Activated CD8-positive, alpha-beta memory T cell treated with anti-CD3 and anti-CD28 coated beads, Interleukin-2, amount 10 ng/mL, durations not matched to agents 7 days and 5 days (primary cell): ENCODE measurements around the gene OTUB1. TPM values are rescaled to one million over a fixed set of nuclear protein-coding genes. Genes with fewer than 3 reads are reported as not detected.

Source experiments
- ATAC-seq: fragments of 150-1000 bp; cut with Tn5 transposase; one replicate; pipeline ENCODE4 v1.10.0; 2021; ENCODE audit warnings: moderate library complexity
- CTCF ChIA-PET: fragments of 350-600 bp; sonication (Branson Sonifier 250); formaldehyde crosslinking; loops from one replicate; lab custom pipeline; 2021; ENCODE audit warnings: antibody characterized with exemption; lab: Charles Lee
- DNase-seq: peaks from one replicate; pipeline ENCODE4 v3.0.0-alpha.2; 2020
- H3K27ac Mint-ChIP-seq: one replicate; pipeline ENCODE4 v1.8.0; 2021; ENCODE audit warnings: mild to moderate bottlenecking, mixed read lengths
- H3K27me3 Mint-ChIP-seq: one replicate; pipeline ENCODE4 v1.8.0; 2021; ENCODE audit warnings: mixed read lengths
- H3K36me3 Mint-ChIP-seq: one replicate; pipeline ENCODE4 v1.8.0; 2021; ENCODE audit warnings: mild to moderate bottlenecking, mixed read lengths
- H3K4me1 Mint-ChIP-seq: one replicate; pipeline ENCODE4 v1.8.0; 2021; ENCODE audit warnings: mixed read lengths
- H3K4me3 Mint-ChIP-seq: one replicate; pipeline ENCODE4 v1.8.0; 2021; ENCODE audit warnings: mild to moderate bottlenecking, moderate library complexity, mixed read lengths
- H3K9me3 Mint-ChIP-seq: one replicate; pipeline ENCODE4 v1.8.0; 2022; ENCODE audit warnings: low read depth, mixed read lengths
- total RNA-seq, 2 experiments: library from RNA; stranded (reverse); gene quantifications; one replicate each; pipeline ENCODE4 v1.2.3, GENCODE V29; 2021

Gene OTUB1
- total RNA-seq, 2 experiments from 2014 or later = 90.1 to 97.6 TPM

DNA sequence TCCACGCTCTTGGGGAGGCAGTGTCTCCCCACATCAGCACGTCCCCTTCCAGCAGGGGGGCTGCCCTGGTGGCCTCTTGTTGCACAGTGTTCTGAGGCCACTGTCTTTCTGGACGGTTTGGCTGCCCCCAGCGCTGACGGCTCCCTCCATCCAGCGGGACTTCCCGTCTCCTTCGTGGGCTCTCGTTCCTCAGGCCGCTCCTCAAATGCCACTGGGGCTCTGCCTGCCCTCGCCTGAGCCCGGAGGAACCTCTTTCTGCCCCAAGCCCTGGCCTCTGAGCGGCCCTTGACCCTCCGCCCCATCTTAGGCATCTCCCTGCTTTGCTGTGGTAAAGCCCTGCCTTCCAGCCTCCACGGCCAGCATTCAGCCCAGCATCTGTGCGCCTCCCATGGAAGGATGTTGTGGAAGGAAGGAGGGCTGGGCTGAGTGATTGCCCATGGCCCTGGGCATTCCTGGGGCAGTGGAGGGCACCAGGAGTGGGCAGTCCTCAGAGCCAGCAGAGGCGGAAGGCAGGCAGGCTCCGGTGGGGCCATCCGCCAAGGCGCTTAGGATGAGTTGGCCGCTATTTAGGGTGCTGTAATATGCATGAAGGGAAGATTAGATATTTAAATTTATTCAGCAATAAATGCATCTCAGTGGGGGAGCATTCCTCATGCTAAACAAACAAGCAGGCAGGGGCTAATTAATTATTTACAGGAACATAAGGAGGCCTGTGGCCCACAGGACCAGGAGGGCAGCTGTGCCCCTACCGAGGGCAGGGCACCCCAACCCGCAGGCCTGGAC is 17.8 kb downstream of the OTUB1 start:
- no peaks in the 10 kb centered on the region for H3K36me3 Mint-ChIP-seq
- no peak overlapping the region for H3K27ac Mint-ChIP-seq
- no peak overlapping the region for H3K4me3 Mint-ChIP-seq
- no peak for ATAC-seq
- H3K27me3 Mint-ChIP-seq = peaks cover 39% of the 10 kb centered on the region
- peaks cover 8% of the 10 kb centered on the region for H3K4me1 Mint-ChIP-seq
- H3K9me3 Mint-ChIP-seq = no peaks in the 10 kb centered on the region
- no peak for DNase-seq
- CTCF ChIA-PET = interaction anchor here (4.6 kb wide), 1 partner anchor 145 kb away, joined by 123 read pairs; no protein-coding TSS in a partner anchor

GRCh38 chr11:64004590-64004984 is 18.3 kb downstream of the OTUB1 start:
- H3K4me3 Mint-ChIP-seq = no peak overlapping the region
- CTCF ChIA-PET = no interaction called here
- H3K27me3 Mint-ChIP-seq = peaks cover 40% of the 10 kb centered on the region

GRCh38 chr11:64005691-64006090 is 19.5 kb downstream of the OTUB1 start:
- H3K27ac Mint-ChIP-seq = no peak overlapping the region
- CTCF ChIA-PET = no interaction called here
- peaks cover 39% of the 10 kb centered on the region for H3K27me3 Mint-ChIP-seq
- H3K36me3 Mint-ChIP-seq = no peaks in the 10 kb centered on the region
- peaks cover 5% of the 10 kb centered on the region for H3K4me1 Mint-ChIP-seq
- H3K9me3 Mint-ChIP-seq = peaks cover 6% of the 10 kb centered on the region
- ATAC-seq (no peak), DNase-seq (no peak)
- no peak overlapping the region for H3K4me3 Mint-ChIP-seq

More at GRCh38 chr11:64004590-64004984, 18.3 kb downstream of the OTUB1 start:
- H3K36me3 Mint-ChIP-seq = no peaks in the 10 kb centered on the region
- ATAC-seq = no peak
- H3K4me1 Mint-ChIP-seq = peaks cover 8% of the 10 kb centered on the region
- no peaks in the 10 kb centered on the region for H3K9me3 Mint-ChIP-seq
- H3K27ac Mint-ChIP-seq = no peak overlapping the region
- DNase-seq = no peak

GRCh38 chr11:64006398-64006797 is 20.2 kb downstream of the OTUB1 start:
- Mint-ChIP-seq H3K9me3 (peaks cover 8% of the 10 kb centered on the region), H3K36me3 (no peaks in the 10 kb centered on the region), H3K27ac (no peak overlapping the region), H3K27me3 (peaks cover 34% of the 10 kb centered on the region), H3K4me1 (peaks cover 5% of the 10 kb centered on the region), H3K4me3 (no peak overlapping the region)
- CTCF ChIA-PET = interaction anchor here (1.0 to 1.9 kb wide), 2 partner anchors 147 to 169 kb away, joined by 3 to 5 read pairs; no protein-coding TSS in a partner anchor
- ATAC-seq (no peak), DNase-seq (no peak)

DNA sequence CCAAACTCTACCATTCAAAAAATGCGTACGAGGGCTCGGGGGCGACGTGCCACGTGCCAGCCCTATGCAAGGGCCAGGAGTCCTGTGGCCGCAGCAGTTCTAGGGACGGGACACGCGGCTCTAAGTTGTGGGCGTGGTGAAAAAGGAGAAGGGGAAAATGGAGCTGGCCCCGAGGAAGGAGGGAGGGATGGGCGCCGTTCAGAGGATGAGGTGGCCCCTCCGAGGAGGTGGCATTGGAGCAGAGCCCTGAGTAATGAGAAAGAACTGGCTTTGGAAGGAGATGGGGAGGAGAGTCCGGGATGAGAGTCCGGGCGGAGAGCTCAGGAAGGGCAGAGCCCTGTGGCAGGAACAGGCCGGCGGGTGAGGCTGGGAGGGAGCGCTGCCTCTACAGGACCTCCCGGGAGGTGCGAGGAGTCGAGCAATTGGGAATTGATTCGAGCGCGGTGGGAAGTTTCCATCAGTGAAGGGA is 21.0 kb downstream of the OTUB1 start:
- Mint-ChIP-seq H3K9me3 (peaks cover 8% of the 10 kb centered on the region), H3K4me3 (no peak overlapping the region), H3K36me3 (no peaks in the 10 kb centered on the region), H3K27ac (no peak overlapping the region), H3K4me1 (peaks cover 5% of the 10 kb centered on the region), H3K27me3 (peaks cover 34% of the 10 kb centered on the region)
- no peak for ATAC-seq
- DNase-seq = no peak
- CTCF ChIA-PET = interaction anchor here (1.0 to 1.9 kb wide), 2 partner anchors 146 to 170 kb away, joined by 3 to 5 read pairs; no protein-coding TSS in a partner anchor

GRCh38 chr11:64007629-64008282 is 21.5 kb downstream of the OTUB1 start:
- Mint-ChIP-seq H3K9me3 (peaks cover 8% of the 10 kb centered on the region), H3K27me3 (peaks cover 34% of the 10 kb centered on the region), H3K36me3 (no peaks in the 10 kb centered on the region), H3K27ac (no peak overlapping the region), H3K4me1 (peaks cover 5% of the 10 kb centered on the region), H3K4me3 (no peak overlapping the region)
- DNase-seq (no peak), ATAC-seq (no peak)
- CTCF ChIA-PET = interaction anchor here (1.6 to 1.9 kb wide), 2 partner anchors 8 to 171 kb away, joined by 4 to 5 read pairs; no protein-coding TSS in a partner anchor

GRCh38 chr11:64008283-64008913 is 22.2 kb downstream of the OTUB1 start:
- CTCF ChIA-PET = interaction anchor here (1.6 kb wide), 1 partner anchor 8 kb away, joined by 4 read pairs; no protein-coding TSS in a partner anchor
- ATAC-seq (no peak), DNase-seq (no peak)

GRCh38 chr11:64008914-64009633 is 22.8 kb downstream of the OTUB1 start:
- ATAC-seq (no peak), DNase-seq (no peak)
- Mint-ChIP-seq H3K4me3 (no peak overlapping the region), H3K27me3 (peaks cover 34% of the 10 kb centered on the region), H3K4me1 (peaks cover 5% of the 10 kb centered on the region), H3K27ac (no peak overlapping the region), H3K9me3 (peaks cover 8% of the 10 kb centered on the region), H3K36me3 (no peaks in the 10 kb centered on the region)
- CTCF ChIA-PET = interaction anchor here (1.6 kb wide), 1 partner anchor 9 kb away, joined by 4 read pairs; no protein-coding TSS in a partner anchor

More at GRCh38 chr11:64008283-64008913, 22.2 kb downstream of the OTUB1 start:
- no peaks in the 10 kb centered on the region for H3K36me3 Mint-ChIP-seq
- no peak overlapping the region for H3K27ac Mint-ChIP-seq
- peaks cover 8% of the 10 kb centered on the region for H3K9me3 Mint-ChIP-seq
- no peak overlapping the region for H3K4me3 Mint-ChIP-seq
- peaks cover 34% of the 10 kb centered on the region for H3K27me3 Mint-ChIP-seq
- H3K4me1 Mint-ChIP-seq = peaks cover 5% of the 10 kb centered on the region

DNA sequence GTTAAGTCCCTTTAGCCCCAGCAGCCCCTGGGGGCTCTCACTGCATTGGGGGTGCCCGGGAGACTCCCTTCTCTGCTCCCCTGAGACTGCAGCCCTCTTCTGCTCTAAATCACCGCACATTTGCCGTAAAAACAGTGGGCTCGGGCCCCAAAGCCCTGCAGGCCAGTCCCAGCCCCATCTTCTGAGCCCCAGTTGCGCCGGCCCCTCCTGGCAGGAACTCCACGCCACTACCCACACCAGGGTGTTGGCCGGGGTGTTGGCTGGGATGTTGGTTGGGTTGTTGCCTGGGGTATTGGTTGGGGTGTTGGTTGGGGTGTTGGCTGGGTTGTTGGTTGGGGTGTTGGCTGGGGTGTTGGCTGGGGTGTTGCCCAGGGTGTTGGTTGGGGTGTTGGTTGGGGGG is 23.5 kb downstream of the OTUB1 start:
- DNase-seq (no peak), ATAC-seq (no peak)
- Mint-ChIP-seq H3K27me3 (peaks cover 33% of the 10 kb centered on the region), H3K4me1 (peaks cover 5% of the 10 kb centered on the region), H3K9me3 (peaks cover 8% of the 10 kb centered on the region), H3K4me3 (no peak overlapping the region), H3K27ac (no peak overlapping the region), H3K36me3 (no peaks in the 10 kb centered on the region)
- CTCF ChIA-PET = interaction anchor here (1.6 kb wide), 1 partner anchor 10 kb away, joined by 4 read pairs; no protein-coding TSS in a partner anchor

DNA sequence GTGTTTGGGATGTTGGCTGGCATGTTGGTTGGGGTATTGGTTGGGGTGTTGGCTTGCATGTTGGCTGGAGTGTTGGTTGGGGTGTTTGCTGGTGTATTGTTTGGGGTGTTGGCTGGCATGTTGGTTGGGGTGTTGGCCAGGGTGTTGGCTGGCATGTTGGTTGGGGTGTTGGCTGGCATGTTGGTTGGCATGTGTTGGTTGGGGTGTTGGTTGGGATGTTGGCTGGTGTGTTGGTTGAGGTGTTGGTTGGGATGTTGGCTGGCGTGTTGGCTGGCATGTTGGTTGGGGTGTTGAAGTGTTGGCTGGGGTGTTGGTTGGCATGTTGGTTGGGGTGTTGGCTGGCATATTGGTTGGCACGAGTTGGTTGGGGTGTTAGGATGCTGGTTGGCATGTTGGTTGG is 24.5 kb downstream of the OTUB1 start:
- DNase-seq = no peak
- no peak overlapping the region for H3K4me3 Mint-ChIP-seq
- no peak overlapping the region for H3K27ac Mint-ChIP-seq
- no peak for ATAC-seq
- H3K9me3 Mint-ChIP-seq = peaks cover 8% of the 10 kb centered on the region
- peaks cover 5% of the 10 kb centered on the region for H3K4me1 Mint-ChIP-seq
- no peaks in the 10 kb centered on the region for H3K36me3 Mint-ChIP-seq
- CTCF ChIA-PET = no interaction called here
- H3K27me3 Mint-ChIP-seq = peaks cover 30% of the 10 kb centered on the region

DNA sequence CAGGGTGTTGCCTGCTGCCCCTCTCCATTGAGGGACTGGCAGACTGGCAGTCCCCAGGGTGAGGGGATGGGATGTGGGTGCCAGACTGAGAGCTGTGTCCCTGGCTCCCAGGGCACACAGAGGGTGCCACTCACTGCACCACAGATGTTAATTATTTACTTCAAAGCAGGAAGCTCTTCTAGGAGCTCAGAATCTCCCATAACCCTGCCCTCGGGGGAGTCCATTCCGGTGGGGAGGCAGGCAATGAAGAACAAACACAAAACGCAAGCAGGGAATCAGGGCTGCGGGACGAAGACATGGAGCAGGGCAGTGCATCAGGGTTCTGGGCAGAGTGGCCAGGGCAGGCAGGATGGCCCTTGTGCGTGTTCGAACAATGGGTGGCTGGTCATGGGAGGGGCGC is 25.1 kb downstream of the OTUB1 start:
- peaks cover 8% of the 10 kb centered on the region for H3K9me3 Mint-ChIP-seq
- no peak for ATAC-seq
- no peak for DNase-seq
- CTCF ChIA-PET = no interaction called here
- peaks cover 5% of the 10 kb centered on the region for H3K4me1 Mint-ChIP-seq
- H3K4me3 Mint-ChIP-seq = no peak overlapping the region
- no peaks in the 10 kb centered on the region for H3K36me3 Mint-ChIP-seq
- no peak overlapping the region for H3K27ac Mint-ChIP-seq
- peaks cover 26% of the 10 kb centered on the region for H3K27me3 Mint-ChIP-seq

DNA sequence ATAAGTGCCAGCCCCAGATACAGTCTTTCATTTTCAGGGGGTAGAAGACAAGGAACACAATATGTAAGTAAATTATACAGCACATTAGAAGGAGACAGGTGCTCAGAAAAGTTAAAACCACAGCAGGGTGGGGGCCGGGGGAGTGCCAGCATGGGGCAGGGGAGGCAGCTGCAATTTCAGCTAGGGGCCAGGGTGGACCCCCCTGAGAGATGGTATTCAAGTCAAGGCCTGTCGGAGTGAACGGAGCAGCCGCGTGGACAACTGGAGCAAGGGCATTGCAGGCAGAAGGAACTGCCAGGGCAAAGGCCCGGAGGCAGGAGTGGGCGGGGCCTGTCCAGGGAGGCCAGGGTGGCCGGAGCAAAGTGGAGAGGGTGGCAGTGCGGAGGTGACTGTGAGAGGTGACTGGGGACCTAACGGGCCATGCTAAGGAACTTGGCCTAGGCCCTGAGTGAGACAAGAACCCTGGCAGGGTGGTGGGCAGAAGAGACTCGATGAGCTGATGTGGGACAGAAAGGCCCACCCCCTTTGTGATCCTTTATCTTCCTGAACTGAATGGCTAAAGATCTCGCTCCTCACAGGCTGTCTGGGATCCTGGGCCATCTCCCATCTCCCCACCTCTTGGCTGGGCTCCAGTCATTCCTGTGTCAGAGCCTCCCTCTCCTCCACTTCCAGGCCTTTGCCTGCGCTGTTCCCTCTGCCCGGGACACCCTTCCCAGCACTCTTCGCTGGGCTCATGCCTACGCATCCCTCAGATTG is 27.1 kb downstream of the OTUB1 start:
- Mint-ChIP-seq H3K4me1 (no peaks in the 10 kb centered on the region), H3K27ac (no peak overlapping the region), H3K36me3 (no peaks in the 10 kb centered on the region), H3K9me3 (peaks cover 8% of the 10 kb centered on the region), H3K27me3 (peaks cover 6% of the 10 kb centered on the region), H3K4me3 (no peak overlapping the region)
- DNase-seq (no peak), ATAC-seq (no peak)
- CTCF ChIA-PET = interaction anchor here (0.9 to 1.1 kb wide), 2 partner anchors 13 to 20 kb away, joined by 3 to 4 read pairs; no protein-coding TSS in a partner anchor
